A673 (cell line): ENCODE measurements around the gene RFX2. TPM values are rescaled to one million over a fixed set of nuclear protein-coding genes. Genes with fewer than 3 reads are reported as not detected.

Experiments
- BruUV-seq: library from RNA; stranded (reverse); fragments of 400-500 nt; replicated peaks from 2 replicates; lab custom pipeline; 2021; lab: Mats Ljungman, UMichigan
- CTCF ChIA-PET: fragments of 300-600 bp; sonication (Branson Sonifier 250); formaldehyde crosslinking; loops from one replicate; lab custom pipeline; 2022; ENCODE audit warnings: antibody characterized with exemption; lab: Charles Lee
- POLR2A ChIA-PET: fragments of 300-600 bp; sonication (Branson Sonifier 250); formaldehyde crosslinking; loops from one replicate; lab custom pipeline; 2022; ENCODE audit warnings: antibody characterized with exemption; ENCODE audit not compliant: low non-redundant PET; lab: Charles Lee
- DNase-seq: peaks from one replicate; pipeline ENCODE4 v3.0.0-alpha.2; 2015; ENCODE audit warnings: low spot score
- H3K27ac ChIP-seq: fragments of 200-600 bp; sonication (generic); 2 replicates; pipeline ENCODE4 v1.5.1; 2016; ENCODE audit warnings: mixed run types, low read depth, mild to moderate bottlenecking, mixed read lengths, antibody characterized with exemption, low read length; ENCODE audit not compliant: poor library complexity, severe bottlenecking
- H3K27me3 ChIP-seq: fragments of 200-600 bp; sonication (generic); replicated peaks from 2 replicates; pipeline ENCODE4 v1.6.1; 2017; ENCODE audit warnings: mixed run types, low read depth, mild to moderate bottlenecking, mixed read lengths, antibody characterized with exemption, low read length; ENCODE audit not compliant: insufficient read depth, poor library complexity
- H3K36me3 ChIP-seq: fragments of 200-600 bp; sonication (generic); 2 replicates; pipeline ENCODE4 v1.6.1; 2016; ENCODE audit warnings: mixed run types, mild to moderate bottlenecking, mixed read lengths, antibody characterized with exemption, low read length; ENCODE audit not compliant: insufficient read depth, poor library complexity, severe bottlenecking
- H3K4me1 ChIP-seq: fragments of 200-600 bp; sonication (generic); 2 replicates; pipeline ENCODE4 v1.6.1; 2017; ENCODE audit warnings: mixed run types, mild to moderate bottlenecking, mixed read lengths, antibody characterized with exemption, low read length; ENCODE audit not compliant: insufficient read depth, poor library complexity, severe bottlenecking
- H3K4me3 ChIP-seq: fragments of 200-600 bp; sonication (generic); 2 replicates; pipeline ENCODE4 v1.5.1; 2016; ENCODE audit warnings: low read depth, mixed run types, mild to moderate bottlenecking, mixed read lengths, low read length; ENCODE audit not compliant: poor library complexity, severe bottlenecking
- H3K9me3 ChIP-seq: fragments of 200-600 bp; sonication (generic); 2 replicates; pipeline ENCODE4 v1.6.1; 2016; ENCODE audit warnings: mixed run types, low read depth, mild to moderate bottlenecking, mixed read lengths, antibody characterized with exemption, low read length; ENCODE audit not compliant: poor library complexity, severe bottlenecking
- EZH2 ChIP-seq: fragments of 200-600 bp; sonication (generic); IDR thresholded peaks from 2 replicates; pipeline ENCODE4 v1.6.1; 2017; ENCODE audit warnings: borderline replicate concordance, low read depth, mild to moderate bottlenecking, mixed read lengths, antibody characterized with exemption, low read length; ENCODE audit not compliant: poor library complexity, severe bottlenecking
- intact Hi-C: fragments of 100-400 bp; cut with micrococcal nuclease; formaldehyde crosslinking; loops from one replicate; pipeline ENCODE4 v1.10.0; 2022; ENCODE audit not compliant: unreplicated experiment
- total RNA-seq: library from RNA; stranded (reverse); gene quantifications from 2 replicates; pipeline ENCODE4 v1.2.3, GENCODE V29; 2021
- TF ChIP-seq, protein P1 (sequence below): fragments of 300-800, 200-600 bp; sonication (generic); conservative IDR thresholded peaks from 2 replicates; pipeline ENCODE4 v1.5.1; 2017; ENCODE audit warnings: low read depth, mild to moderate bottlenecking, antibody characterized with exemption, low read length, moderate library complexity, mixed read lengths

RFX2 gene
- total RNA-seq, 1 experiment from 2014 or later: 11.7 TPM

DNA sequence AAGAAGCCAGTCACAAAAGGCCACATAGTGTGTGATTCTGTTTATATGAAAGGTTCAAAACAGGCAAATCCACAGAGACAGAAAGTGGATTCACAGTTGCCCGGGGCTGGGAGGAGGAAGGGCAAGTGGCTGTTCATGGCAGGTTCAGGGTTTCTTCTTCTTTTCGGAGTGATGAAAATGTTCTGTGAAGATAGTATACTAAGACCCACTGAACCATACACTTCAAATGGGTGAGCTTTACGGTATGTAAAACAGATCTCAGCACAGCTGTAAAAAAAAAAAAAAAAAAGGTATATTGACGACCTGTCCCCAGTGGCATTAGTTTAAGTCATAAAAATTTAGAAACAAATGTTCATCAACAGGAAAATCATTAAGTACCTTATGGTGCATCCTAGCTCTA lies 32.2 kb downstream of the RFX2 start:
- no peak overlapping the region for H3K4me3 ChIP-seq
- no peak overlapping the region for H3K27ac ChIP-seq
- TF ChIP-seq EZH2: no peak
- TF ChIP-seq, protein P1, sequence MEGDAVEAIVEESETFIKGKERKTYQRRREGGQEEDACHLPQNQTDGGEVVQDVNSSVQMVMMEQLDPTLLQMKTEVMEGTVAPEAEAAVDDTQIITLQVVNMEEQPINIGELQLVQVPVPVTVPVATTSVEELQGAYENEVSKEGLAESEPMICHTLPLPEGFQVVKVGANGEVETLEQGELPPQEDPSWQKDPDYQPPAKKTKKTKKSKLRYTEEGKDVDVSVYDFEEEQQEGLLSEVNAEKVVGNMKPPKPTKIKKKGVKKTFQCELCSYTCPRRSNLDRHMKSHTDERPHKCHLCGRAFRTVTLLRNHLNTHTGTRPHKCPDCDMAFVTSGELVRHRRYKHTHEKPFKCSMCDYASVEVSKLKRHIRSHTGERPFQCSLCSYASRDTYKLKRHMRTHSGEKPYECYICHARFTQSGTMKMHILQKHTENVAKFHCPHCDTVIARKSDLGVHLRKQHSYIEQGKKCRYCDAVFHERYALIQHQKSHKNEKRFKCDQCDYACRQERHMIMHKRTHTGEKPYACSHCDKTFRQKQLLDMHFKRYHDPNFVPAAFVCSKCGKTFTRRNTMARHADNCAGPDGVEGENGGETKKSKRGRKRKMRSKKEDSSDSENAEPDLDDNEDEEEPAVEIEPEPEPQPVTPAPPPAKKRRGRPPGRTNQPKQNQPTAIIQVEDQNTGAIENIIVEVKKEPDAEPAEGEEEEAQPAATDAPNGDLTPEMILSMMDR: no peak
- intact Hi-C loops: no loop called here
- no peaks in the 10 kb centered on the region for H3K36me3 ChIP-seq
- BruUV-seq: no TSS peak
- no peaks in the 10 kb centered on the region for H3K27me3 ChIP-seq
- CTCF ChIA-PET: no interaction called here
- H3K9me3 ChIP-seq: no peaks in the 10 kb centered on the region
- POLR2A ChIA-PET: no interaction called here
- no peak for DNase-seq
- peaks cover 8% of the 10 kb centered on the region for H3K4me1 ChIP-seq

DNA sequence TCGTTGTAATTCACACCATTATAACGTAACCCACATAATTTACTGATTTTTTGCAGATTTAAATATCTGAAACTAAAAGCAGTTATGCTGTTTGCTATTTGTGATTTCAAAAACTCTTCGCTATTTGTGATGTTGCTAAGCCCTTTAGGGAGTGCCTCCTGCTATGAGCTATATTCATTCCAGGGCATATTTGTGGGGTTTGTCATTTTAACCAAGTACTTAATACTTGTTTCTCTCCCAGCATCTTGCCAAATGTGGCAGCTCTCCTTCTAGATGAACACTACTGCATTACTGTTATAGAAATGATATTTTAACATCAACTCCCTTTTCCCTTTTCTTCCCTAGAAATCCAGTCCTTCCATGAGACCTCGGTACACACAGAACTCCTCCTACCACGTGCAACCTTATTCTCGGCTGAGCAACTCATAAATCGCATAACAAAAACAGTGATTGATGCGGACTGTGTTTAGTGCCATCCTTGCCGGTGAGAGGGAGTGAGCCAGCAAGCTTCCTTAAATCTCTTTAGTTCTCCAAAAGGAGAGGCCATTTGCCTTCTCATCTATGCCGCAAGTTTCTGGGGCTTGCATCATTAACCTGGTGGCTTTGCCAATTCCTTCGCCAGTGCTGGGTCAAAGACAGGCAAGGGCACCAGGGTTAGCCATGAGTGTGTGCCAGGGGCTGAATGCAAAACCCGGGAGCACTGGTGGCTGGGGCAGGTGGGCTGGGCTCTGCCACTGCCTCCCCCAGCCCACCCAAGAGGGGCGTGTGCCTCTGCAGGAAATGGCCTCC lies 33.4 kb downstream of the RFX2 start:
- intact Hi-C loops: no loop called here
- POLR2A ChIA-PET: interaction anchor here (0.7 kb wide), 1 partner anchor 399 kb away, joined by 3 read pairs; no protein-coding TSS in a partner anchor
- TF ChIP-seq EZH2: no peak
- TF ChIP-seq, protein P1: no peak

DNA sequence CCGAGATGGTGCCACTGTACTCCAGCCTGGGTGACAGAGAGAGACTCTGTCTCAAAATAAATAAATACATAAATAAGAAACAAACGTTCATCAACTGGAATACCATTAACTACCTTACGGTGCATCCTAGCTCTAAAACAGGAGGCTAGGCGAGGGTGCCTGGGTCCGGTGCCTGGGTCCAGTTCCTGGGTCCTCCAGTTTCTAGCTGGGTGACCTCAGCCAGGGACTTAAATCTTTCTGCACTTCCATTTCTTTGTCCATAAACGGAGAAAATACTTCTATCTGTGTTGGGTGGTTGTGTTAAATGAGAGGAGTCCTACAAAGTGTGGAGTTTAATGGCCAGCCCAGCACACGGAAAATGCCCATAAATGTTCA lies 34.0 kb downstream of the RFX2 start:
- Histone ChIP-seq H3K27me3 (no peaks in the 10 kb centered on the region), H3K9me3 (no peaks in the 10 kb centered on the region), H3K36me3 (no peaks in the 10 kb centered on the region), H3K27ac (no peak overlapping the region), H3K4me3 (no peak overlapping the region), H3K4me1 (peaks cover 8% of the 10 kb centered on the region)
- no peak for TF ChIP-seq EZH2
- TF ChIP-seq, protein P1: no peak
- no peak for DNase-seq
- ChIA-PET POLR2A (interaction anchor here (0.7 kb wide), 1 partner anchor 400 kb away, joined by 3 read pairs; no protein-coding TSS in a partner anchor), CTCF (no interaction called here)
- intact Hi-C loops: no loop called here
- no TSS peak for BruUV-seq

More for the DNA sequence above, 33.4 kb downstream of the RFX2 start:
- no peak overlapping the region for H3K27ac ChIP-seq
- DNase-seq: no peak
- no TSS peak for BruUV-seq
- H3K27me3 ChIP-seq: no peaks in the 10 kb centered on the region
- peaks cover 8% of the 10 kb centered on the region for H3K4me1 ChIP-seq
- H3K4me3 ChIP-seq: no peak overlapping the region
- H3K36me3 ChIP-seq: no peaks in the 10 kb centered on the region
- H3K9me3 ChIP-seq: no peaks in the 10 kb centered on the region
- CTCF ChIA-PET: no interaction called here
